PFSK-1 (cell line): ENCODE data around the gene ZBED5.

Experiments used
- FOXP2 ChIP-seq: optimal IDR thresholded peaks from 2 replicates; pipeline ENCODE3; 2011; ENCODE audit warnings: borderline replicate concordance, control low read depth, inconsistent platforms; ENCODE audit not compliant: insufficient read depth; ENCODE audit errors: extremely low read length, extremely low read depth
- POLR2AphosphoS5 ChIP-seq: IDR thresholded peaks from 2 replicates; pipeline ENCODE4 v1.6.1; 2012; ENCODE audit warnings: low read depth, mild to moderate bottlenecking, control low read depth, low read length, moderate library complexity
- REST ChIP-seq, 2 experiments: IDR thresholded peaks; 2 replicates each; pipeline versions ENCODE4 v1.6.1 to v1.8.0; 2011 to 2012; ENCODE audit warnings: low read depth in 2 of 2, low read length in 2 of 2, control low read depth in 1 of 2, inconsistent platforms in 1 of 2, mild to moderate bottlenecking in 1 of 2, moderate library complexity in 1 of 2; ENCODE audit not compliant: insufficient read depth in 1 of 2
- SIN3A ChIP-seq: IDR thresholded peaks from 2 replicates; pipeline ENCODE4 v1.6.1; 2012; ENCODE audit warnings: mild to moderate bottlenecking, low read length, moderate library complexity, borderline replicate concordance; ENCODE audit not compliant: insufficient read depth

GRCh38 chr11:10861799-10862198, 3.9 kb upstream of the ZBED5 start:
- TF ChIP-seq REST (IDR thresholded peaks at IDR 0.05; ENCODE audit: insufficient read depth in 1 of 2, low read depth in 2 of 2, low read length in 2 of 2) (no peak), POLR2AphosphoS5 (no peak), FOXP2 (no peak), SIN3A (no peak)
